GM23248 (cell line): Measurements from ENCODE around the gene NMRK2. TPM values are rescaled to one million over a fixed set of nuclear protein-coding genes. Genes with fewer than 3 reads are reported as not detected.

Experiments
- DNase-seq: peaks from one replicate; pipeline ENCODE4 v3.0.0-alpha.2; 2015
- H2AFZ ChIP-seq: fragments of 200-600 bp; sonication (generic); 2 replicates; pipeline ENCODE4 v1.6.1; 2016; ENCODE audit warnings: antibody characterized with exemption
- H3F3A ChIP-seq: fragments of 200-600 bp; sonication (generic); 2 replicates; pipeline ENCODE4 v1.6.1; 2016; ENCODE audit warnings: mild to moderate bottlenecking, antibody characterized with exemption, mixed run types; ENCODE audit not compliant: insufficient read depth
- H3K27ac ChIP-seq: fragments of 200-600 bp; sonication (generic); 2 replicates; pipeline ENCODE4 v1.5.1; 2016; ENCODE audit warnings: mild to moderate bottlenecking
- H3K27me3 ChIP-seq: fragments of 200-600 bp; sonication (generic); replicated peaks from 2 replicates; pipeline ENCODE4 v1.6.1; 2016; ENCODE audit warnings: mild to moderate bottlenecking; ENCODE audit not compliant: insufficient read depth
- H3K36me3 ChIP-seq: fragments of 200-600 bp; sonication (generic); 2 replicates; pipeline ENCODE4 v1.6.1; 2016; ENCODE audit warnings: low read depth, mild to moderate bottlenecking
- H3K4me1 ChIP-seq: fragments of 200-600 bp; sonication (generic); 2 replicates; pipeline ENCODE4 v1.6.1; 2016; ENCODE audit warnings: mild to moderate bottlenecking; ENCODE audit not compliant: insufficient read depth
- H3K4me2 ChIP-seq: fragments of 200-600 bp; sonication (generic); one replicate; pipeline ENCODE4 v1.6.1; 2016; ENCODE audit warnings: mild to moderate bottlenecking; ENCODE audit not compliant: unreplicated experiment
- H3K4me3 ChIP-seq: fragments of 200-600 bp; sonication (generic); 2 replicates; pipeline ENCODE4 v1.5.1; 2016; ENCODE audit warnings: mild to moderate bottlenecking
- H3K79me2 ChIP-seq: fragments of 200-600 bp; sonication (generic); 2 replicates; pipeline ENCODE4 v1.6.1; 2016; ENCODE audit warnings: mild to moderate bottlenecking; ENCODE audit not compliant: insufficient read depth
- H3K9ac ChIP-seq: fragments of 200-600 bp; sonication (generic); 2 replicates; pipeline ENCODE4 v1.6.1; 2016; ENCODE audit warnings: mild to moderate bottlenecking
- H3K9me2 ChIP-seq: fragments of 200-600 bp; sonication (generic); 2 replicates; pipeline ENCODE4 v1.6.1; 2016; ENCODE audit warnings: mixed run types, mild to moderate bottlenecking, moderate library complexity; ENCODE audit not compliant: insufficient read depth
- H3K9me3 ChIP-seq: fragments of 200-600 bp; sonication (generic); one replicate; pipeline ENCODE4 v1.6.1; 2017; ENCODE audit warnings: low read depth
- H4K20me1 ChIP-seq: fragments of 200-600 bp; sonication (generic); 2 replicates; pipeline ENCODE4 v1.6.0; 2016; ENCODE audit not compliant: insufficient read depth
- EZH2 ChIP-seq: fragments of 200-600 bp; sonication (generic); IDR thresholded peaks from 2 replicates; pipeline ENCODE4 v1.6.1; 2018; ENCODE audit warnings: antibody characterized with exemption, mild to moderate bottlenecking; ENCODE audit not compliant: insufficient read depth, poor library complexity, severe bottlenecking
- EZH2phosphoT487 ChIP-seq: fragments of 200-600 bp; sonication (generic); IDR thresholded peaks from 2 replicates; pipeline ENCODE4 v1.6.1; 2018; ENCODE audit warnings: antibody characterized with exemption, moderate library complexity, mild to moderate bottlenecking, low read depth; ENCODE audit not compliant: insufficient read depth
- WGBS, 2 experiments: methylation state at CpG; one replicate each; pipeline ENCODE4 v1.1.6; 2015 to 2017; ENCODE audit warnings: low lambda C conversion rate in 2 of 2, low coverage in 1 of 2; ENCODE audit errors: missing lambda C conversion rate in 2 of 2; 5-methylcytosine and 5-hydroxymethylcytosine counted together
- in situ Hi-C: fragments of 300-500 bp; cut with MboI; formaldehyde crosslinking; loops from 2 replicates; pipeline ENCODE4 v1.15.0; 2020
- polyA plus RNA-seq: library from polyadenylated mRNA; unstranded; fragments of >200 nt; fragmentation: Nextera tagmentation; extraction: Ambion mirVana; gene quantifications from 2 replicates; pipeline ENCODE4 v1.2.1, GENCODE V29; 2016
- total RNA-seq: library from RNA; depleted of rRNA; stranded (reverse); fragments of >200 nt; shearing (Covaris generic); gene quantifications from 2 replicates; pipeline ENCODE4 v1.2.3, GENCODE V29; 2014

The NMRK2 gene
- total and polyA plus RNA-seq, 2 experiments from 2014 or later, result not detected

GRCh38 chr19:3979289-3979673 is 46.4 kb downstream of the NMRK2 start:
- H3K9me2 ChIP-seq, result no peaks in the 10 kb centered on the region
- peaks cover 85% of the 10 kb centered on the region for H3K36me3 ChIP-seq
- no peak overlapping the region for H3K4me2 ChIP-seq
- H3K79me2 ChIP-seq, result peaks cover 93% of the 10 kb centered on the region
- no peak overlapping the region for H2AFZ ChIP-seq
- in situ Hi-C loops, result no loop called here
- 91% methylated on average over 15 to 18 of the region's 18 CpGs for WGBS, 2 experiments
- H4K20me1 ChIP-seq, result peaks cover 32% of the 10 kb centered on the region
- no peaks in the 10 kb centered on the region for H3K27me3 ChIP-seq
- no peak overlapping the region for H3K27ac ChIP-seq
- TF ChIP-seq EZH2phosphoT487 (no peak), EZH2 (no peak)
- no peak overlapping the region for H3K9ac ChIP-seq
- H3K4me1 ChIP-seq, result no peaks in the 10 kb centered on the region
- DNase-seq, result peak; percentile 27
- no peaks in the 10 kb centered on the region for H3K9me3 ChIP-seq
- H3K4me3 ChIP-seq, result no peak overlapping the region
- peaks cover 59% of the 10 kb centered on the region for H3F3A ChIP-seq

GRCh38 chr19:3979674-3980352 is 46.9 kb downstream of the NMRK2 start:
- no peak for TF ChIP-seq EZH2
- TF ChIP-seq EZH2phosphoT487, result no peak
- no peaks in the 10 kb centered on the region for H3K4me1 ChIP-seq
- H3K9me3 ChIP-seq, result no peaks in the 10 kb centered on the region
- no peaks in the 10 kb centered on the region for H3K9me2 ChIP-seq
- no peak overlapping the region for H3K4me3 ChIP-seq
- no peak overlapping the region for H3K27ac ChIP-seq
- H3F3A ChIP-seq, result peaks cover 63% of the 10 kb centered on the region
- in situ Hi-C loops, result no loop called here
- peak; percentile 34 for DNase-seq
- H2AFZ ChIP-seq, result no peak overlapping the region
- no peak overlapping the region for H3K9ac ChIP-seq
- 87 to 88% methylated on average over 25 of the region's 25 CpGs for WGBS, 2 experiments
- H3K36me3 ChIP-seq, result peaks cover 90% of the 10 kb centered on the region
- H4K20me1 ChIP-seq, result peaks cover 35% of the 10 kb centered on the region
- H3K27me3 ChIP-seq, result no peaks in the 10 kb centered on the region
- no peak overlapping the region for H3K4me2 ChIP-seq
- H3K79me2 ChIP-seq, result peaks cover 98% of the 10 kb centered on the region

- Histone ChIP-seq H3K9me3 (no peaks in the 10 kb centered on the region), H3K27me3 (no peaks in the 10 kb centered on the region), H3K79me2 (peaks cover 97% of the 10 kb centered on the region), H2AFZ (no peak overlapping the region), H4K20me1 (peaks cover 31% of the 10 kb centered on the region), H3K9me2 (no peaks in the 10 kb centered on the region), H3F3A (peaks cover 56% of the 10 kb centered on the region), H3K4me1 (peaks cover under 1% of the 10 kb centered on the region; the same call in 1 of the 2 replicates), H3K4me2 (no peak overlapping the region), H3K4me3 (no peak overlapping the region), H3K36me3 (peaks cover 82% of the 10 kb centered on the region), H3K9ac (no peak overlapping the region), H3K27ac (0 out of 2 replicates have a peak overlapping the region, but pooled peaks have one; percentile 5)
- in situ Hi-C loops, result no loop called here
- WGBS, 2 experiments, result 87% methylated on average over 30 to 31 of the region's 31 CpGs
- no peak for TF ChIP-seq EZH2
- TF ChIP-seq EZH2phosphoT487, result no peak
- DNase-seq, result peak; percentile 19
Observed at GRCh38 chr19:3980353-3981251, 47.7 kb downstream of the NMRK2 start.

GRCh38 chr19:3981373-3981735 is 48.5 kb downstream of the NMRK2 start:
- Histone ChIP-seq H2AFZ (no peak overlapping the region), H3K4me3 (no peak overlapping the region), H3K79me2 (peaks cover 93% of the 10 kb centered on the region), H3K4me2 (no peak overlapping the region), H3K27ac (no peak overlapping the region), H3F3A (peaks cover 53% of the 10 kb centered on the region), H3K9me3 (no peaks in the 10 kb centered on the region), H3K9me2 (no peaks in the 10 kb centered on the region), H3K27me3 (no peaks in the 10 kb centered on the region), H3K9ac (no peak overlapping the region), H3K4me1 (peaks cover 7% of the 10 kb centered on the region), H3K36me3 (peaks cover 75% of the 10 kb centered on the region), H4K20me1 (peaks cover 31% of the 10 kb centered on the region)
- in situ Hi-C loops, result no loop called here
- no peak for TF ChIP-seq EZH2
- TF ChIP-seq EZH2phosphoT487, result no peak
- 84 to 87% methylated on average over 10 of the region's 10 CpGs for WGBS, 2 experiments
- peak; percentile 39 for DNase-seq
